K562 (cell line): ENCODE results near the gene PFKFB2. TPM values are rescaled to one million over a fixed set of nuclear protein-coding genes. Genes with fewer than 3 reads are reported as not detected.

Experiments used
- BCL6 ChIP-seq: fragments of 250-450 bp; sonication (Bioruptor Pico); IDR thresholded peaks from 2 replicates; pipeline ENCODE4 v1.4.0; 2020
- C11orf30 ChIP-seq: fragments of 450-650 bp; IDR thresholded peaks from 2 replicates; pipeline ENCODE4 v1.6.1; 2016; ENCODE audit warnings: low read depth, mild to moderate bottlenecking
- ELK3 ChIP-seq: fragments of 450-650 bp; formaldehyde crosslinking; IDR thresholded peaks from 2 replicates; pipeline ENCODE4 v1.4.0; 2020; ENCODE audit warnings: mild to moderate bottlenecking
- GATA2 ChIP-seq: sonication (generic); formaldehyde crosslinking; IDR thresholded peaks from 2 replicates; pipeline ENCODE4 v1.4.0; 2020; ENCODE audit warnings: mild to moderate bottlenecking, missing genetic modification reagents
- GMEB1 ChIP-seq: fragments of 250-450 bp; sonication (Bioruptor Pico); IDR thresholded peaks from 2 replicates; pipeline ENCODE4 v1.4.0; 2020; ENCODE audit warnings: mild to moderate bottlenecking
- MCM3 ChIP-seq: fragments of 450-650 bp; IDR thresholded peaks from 2 replicates; pipeline ENCODE4 v1.6.1; 2016
- MYC ChIP-seq, 2 experiments: fragments of 250-450 bp in 1 of 2; sonication (Bioruptor Pico) in 1 of 2; IDR thresholded peaks; 2 replicates each; pipeline versions ENCODE4 v1.5.1 to v1.6.1; 2012 to 2021; ENCODE audit warnings: low read depth in 2 of 2, borderline replicate concordance in 1 of 2, improper control_type of control experiment in 1 of 2, low read length in 1 of 2, mild to moderate bottlenecking in 1 of 2, moderate library complexity in 1 of 2
- NUFIP1 ChIP-seq: fragments of 450-650 bp; IDR thresholded peaks from 2 replicates; pipeline ENCODE4 v1.6.1; 2018; ENCODE audit not compliant: partially characterized antibody
- PHB2 ChIP-seq: fragments of 450-650 bp; IDR thresholded peaks from 2 replicates; pipeline ENCODE4 v1.6.1; 2017; ENCODE audit warnings: low read depth
- PHF8 ChIP-seq: fragments of 200-600 bp; sonication (generic); IDR thresholded peaks from 2 replicates; pipeline ENCODE4 v1.6.1; 2012; ENCODE audit warnings: mixed run types, mild to moderate bottlenecking, inconsistent platforms, low read length, moderate library complexity, borderline replicate concordance
- PKNOX1 ChIP-seq: fragments of 450-650 bp; IDR thresholded peaks from 2 replicates; pipeline ENCODE4 v1.6.1; 2016
- POLR2H ChIP-seq: IDR thresholded peaks from 2 replicates; pipeline ENCODE4 v1.6.1; 2016; ENCODE audit warnings: missing genetic modification characterization, low read depth, mild to moderate bottlenecking, control low read depth, missing compliant biosample characterization, moderate library complexity
- RAD21 ChIP-seq, 2 experiments: fragments of 250-450 bp in 1 of 2; fragments of 450-650 bp in 1 of 2; sonication (Bioruptor Pico) in 1 of 2; formaldehyde crosslinking in 1 of 2; IDR thresholded peaks in 1 of 2; conservative IDR thresholded peaks in 1 of 2; 2 replicates each; pipeline versions ENCODE4 v1.4.0 to v1.8.0; 2020 to 2022; ENCODE audit warnings: mild to moderate bottlenecking in 2 of 2, moderate library complexity in 1 of 2
- SMC3 ChIP-seq: conservative IDR thresholded peaks from 2 replicates; pipeline ENCODE4 v1.6.1; 2011; ENCODE audit warnings: low read depth, low read length, improper control_type of control experiment; ENCODE audit not compliant: insufficient read depth
- ZBTB26 ChIP-seq: fragments of 450-650 bp; formaldehyde crosslinking; IDR thresholded peaks from 2 replicates; pipeline ENCODE4 v1.4.0; 2022; ENCODE audit warnings: missing genetic modification characterization
- ZNF146 ChIP-seq: IDR thresholded peaks from one replicate; pipeline ENCODE4 v1.6.1; 2018; ENCODE audit warnings: missing compliant biosample characterization; ENCODE audit not compliant: unreplicated experiment
- ZNF224 ChIP-seq: sonication (generic); formaldehyde crosslinking; IDR thresholded peaks from 2 replicates; pipeline ENCODE4 v1.8.0; 2022; ENCODE audit warnings: mild to moderate bottlenecking, missing genetic modification reagents
- ZNF764 ChIP-seq: fragments of 250-450 bp; sonication (Bioruptor Pico); IDR thresholded peaks from 2 replicates; pipeline ENCODE4 v1.4.0; 2020; ENCODE audit warnings: low read depth, mild to moderate bottlenecking, moderate library complexity
- ZNF778 ChIP-seq: fragments of 450-650 bp; formaldehyde crosslinking; IDR thresholded peaks from 2 replicates; pipeline ENCODE4 v1.4.0; 2020; ENCODE audit warnings: mild to moderate bottlenecking, moderate library complexity
- ZNF785 ChIP-seq: fragments of 250-450 bp; sonication (Bioruptor Pico); IDR thresholded peaks from 2 replicates; pipeline ENCODE4 v1.4.0; 2020; ENCODE audit warnings: mild to moderate bottlenecking
- ZSCAN29 ChIP-seq: fragments of 450-650 bp; IDR thresholded peaks from 2 replicates; pipeline ENCODE4 v1.6.1; 2017
- polyA plus RNA-seq, 8 experiments: library from polyadenylated mRNA; depleted of rRNA in 4 of 8; stranded (reverse) in 5 of 8; unstranded in 3 of 8; fragments of >200 nt; fragmentation: Nextera tagmentation in 2 of 8; fragmentation: Illumina TruSeq in 1 of 8; extraction: Ambion mirVana in 2 of 8; extraction: Trizol in 1 of 8; gene quantifications; 2 replicates each; pipeline versions ENCODE4 v1.2.1 to v1.2.3, GENCODE V29; 2011 to 2014; ENCODE audit warnings: inconsistent platforms in 1 of 8, missing spikeins in 1 of 8
- total RNA-seq, 7 experiments: library from RNA; depleted of rRNA in 6 of 7; stranded (reverse); fragments of >200 nt in 6 of 7; fragmentation: Illumina TruSeq in 2 of 7; extraction: Trizol in 2 of 7; gene quantifications; 2 replicates each; pipeline versions ENCODE4 v1.2.1 to v1.2.3, GENCODE V29; 2011 to 2021; ENCODE audit warnings: low replicate concordance in 1 of 7
- TF ChIP-seq, protein P1 (sequence below): fragments of 250-450 bp; sonication (Bioruptor Pico); IDR thresholded peaks from 2 replicates; pipeline ENCODE4 v1.8.0; 2022; ENCODE audit warnings: inconsistent platforms

PFKFB2 gene
- total and polyA plus RNA-seq, 9 of the 15 experiments (the other 6 are each of a cell fraction or from before 2014, with no cell fraction given), result 6.9 to 26.0 (median 16.4) TPM

- TF ChIP-seq ELK3 (CRISPR knock-in tag), result no peak
- TF ChIP-seq ZNF778 (CRISPR knock-in tag), result no peak
- TF ChIP-seq PHF8, result no peak
- TF ChIP-seq ZNF146 (CRISPR knock-in tag), result no peak
- TF ChIP-seq C11orf30, result no peak
- TF ChIP-seq GMEB1 (CRISPR knock-in tag), result no peak; the same call in 1 of the 2 replicates
- TF ChIP-seq PHB2, result peak; percentile 93
- TF ChIP-seq MYC (IDR thresholded peaks at IDR 0.05; ENCODE audit: low read depth, low read length), result peak; percentile 47; the same call in 1 of the 2 replicates
- TF ChIP-seq MYC (CRISPR knock-in tag; IDR thresholded peaks at IDR 0.05; ENCODE audit: borderline replicate concordance, low read depth), result no peak
- TF ChIP-seq RAD21 (CRISPR knock-in tag; conservative IDR thresholded peaks at IDR 0.05 in 1 of 2, IDR thresholded peaks at IDR 0.05 in 1 of 2), result peak; percentile 40 to 46
- TF ChIP-seq BCL6 (CRISPR knock-in tag), result peak; percentile 85
- TF ChIP-seq ZNF224 (CRISPR knock-in tag), result no peak
- peak; percentile 96 for TF ChIP-seq PKNOX1
- 0 out of 2 replicates have a peak, but pooled peaks have one; percentile 10 for TF ChIP-seq ZSCAN29
- TF ChIP-seq ZNF764 (CRISPR knock-in tag), result no peak
- TF ChIP-seq POLR2H (tag), result no peak
- peak; percentile 78 for TF ChIP-seq GATA2 (CRISPR knock-in tag)
- no peak for TF ChIP-seq ZNF785 (CRISPR knock-in tag)
- TF ChIP-seq MCM3, result no peak
- TF ChIP-seq, protein P1, sequence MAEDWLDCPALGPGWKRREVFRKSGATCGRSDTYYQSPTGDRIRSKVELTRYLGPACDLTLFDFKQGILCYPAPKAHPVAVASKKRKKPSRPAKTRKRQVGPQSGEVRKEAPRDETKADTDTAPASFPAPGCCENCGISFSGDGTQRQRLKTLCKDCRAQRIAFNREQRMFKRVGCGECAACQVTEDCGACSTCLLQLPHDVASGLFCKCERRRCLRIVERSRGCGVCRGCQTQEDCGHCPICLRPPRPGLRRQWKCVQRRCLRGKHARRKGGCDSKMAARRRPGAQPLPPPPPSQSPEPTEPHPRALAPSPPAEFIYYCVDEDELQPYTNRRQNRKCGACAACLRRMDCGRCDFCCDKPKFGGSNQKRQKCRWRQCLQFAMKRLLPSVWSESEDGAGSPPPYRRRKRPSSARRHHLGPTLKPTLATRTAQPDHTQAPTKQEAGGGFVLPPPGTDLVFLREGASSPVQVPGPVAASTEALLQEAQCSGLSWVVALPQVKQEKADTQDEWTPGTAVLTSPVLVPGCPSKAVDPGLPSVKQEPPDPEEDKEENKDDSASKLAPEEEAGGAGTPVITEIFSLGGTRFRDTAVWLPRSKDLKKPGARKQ (CRISPR knock-in tag), result no peak
- no peak for TF ChIP-seq NUFIP1
- no peak for TF ChIP-seq SMC3
- TF ChIP-seq ZBTB26 (CRISPR knock-in tag), result peak; percentile 69; the same call in 1 of the 2 replicates
Observed at GRCh38 chr1:207021139-207021861, 31.8 kb upstream of the PFKFB2 start (continued).
